Activated naive CD8-positive, alpha-beta T cell treated with anti-CD3 and anti-CD28 coated beads for 36 hours (primary cell): ENCODE measurements around the gene DUSP3. TPM values are rescaled to one million over a fixed set of nuclear protein-coding genes. Genes with fewer than 3 reads are reported as not detected.

ENCODE experiments used
- DNase-seq: peaks from one replicate; pipeline ENCODE4 v3.0.0; 2021
- H3K27ac Mint-ChIP-seq: one replicate; pipeline ENCODE4 v1.8.0; 2022; ENCODE audit warnings: mild to moderate bottlenecking, moderate library complexity, mixed read lengths
- H3K27me3 Mint-ChIP-seq: one replicate; pipeline ENCODE4 v1.8.0; 2022; ENCODE audit warnings: mild to moderate bottlenecking, mixed read lengths
- H3K36me3 Mint-ChIP-seq: one replicate; pipeline ENCODE4 v1.8.0; 2021; ENCODE audit warnings: mild to moderate bottlenecking, mixed read lengths
- H3K4me1 Mint-ChIP-seq: one replicate; pipeline ENCODE4 v1.8.0; 2021; ENCODE audit warnings: mixed read lengths
- H3K4me3 Mint-ChIP-seq: one replicate; pipeline ENCODE4 v1.8.0; 2022; ENCODE audit warnings: mild to moderate bottlenecking, moderate library complexity, mixed read lengths
- H3K9me3 Mint-ChIP-seq: one replicate; pipeline ENCODE4 v1.8.0; 2022; ENCODE audit warnings: mixed read lengths
- total RNA-seq, 2 experiments: library from RNA; stranded (reverse); gene quantifications; one replicate each; pipeline ENCODE4 v1.2.3, GENCODE V29; 2021

Gene DUSP3
- total RNA-seq, 2 experiments from 2014 or later: 21.2 to 22.3 TPM

DNA sequence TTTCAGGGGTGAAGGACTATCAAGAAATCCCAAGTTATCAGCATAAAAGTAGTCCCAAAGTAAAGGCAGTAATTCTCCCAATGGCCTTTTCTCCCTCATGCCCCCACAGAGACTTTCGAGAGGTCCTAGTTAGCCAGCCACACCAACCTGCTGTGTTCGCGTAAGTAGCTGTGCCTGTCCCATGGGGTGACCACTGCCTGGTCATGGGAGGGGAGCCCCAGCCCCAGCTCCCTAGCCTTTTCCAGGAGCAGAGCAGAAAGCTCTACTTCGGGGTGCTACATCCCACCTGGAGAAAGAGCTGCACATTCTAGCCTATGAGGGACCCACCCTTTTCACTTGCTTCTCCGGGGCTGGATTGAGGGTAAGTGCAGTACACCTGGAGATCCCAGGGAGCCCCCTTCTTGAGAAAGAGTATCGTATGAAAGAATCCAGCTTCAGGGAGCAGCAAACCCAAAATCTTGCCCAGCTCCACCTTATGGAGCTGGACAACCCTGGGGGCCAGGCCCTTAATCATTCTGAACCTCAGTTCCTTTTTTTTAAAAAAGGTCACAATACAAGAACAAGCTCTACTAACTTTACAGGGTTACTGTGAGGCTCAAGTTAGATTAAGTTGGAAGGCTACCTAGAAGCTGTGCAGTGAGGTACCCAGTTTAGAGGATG is 11.6 kb downstream of the DUSP3 start:
- Mint-ChIP-seq H3K36me3 (peaks cover 3% of the 10 kb centered on the region), H3K9me3 (no peaks in the 10 kb centered on the region), H3K4me1 (no peaks in the 10 kb centered on the region), H3K27ac (no peak overlapping the region), H3K4me3 (no peak overlapping the region), H3K27me3 (no peaks in the 10 kb centered on the region)
- no peak for DNase-seq

DNA sequence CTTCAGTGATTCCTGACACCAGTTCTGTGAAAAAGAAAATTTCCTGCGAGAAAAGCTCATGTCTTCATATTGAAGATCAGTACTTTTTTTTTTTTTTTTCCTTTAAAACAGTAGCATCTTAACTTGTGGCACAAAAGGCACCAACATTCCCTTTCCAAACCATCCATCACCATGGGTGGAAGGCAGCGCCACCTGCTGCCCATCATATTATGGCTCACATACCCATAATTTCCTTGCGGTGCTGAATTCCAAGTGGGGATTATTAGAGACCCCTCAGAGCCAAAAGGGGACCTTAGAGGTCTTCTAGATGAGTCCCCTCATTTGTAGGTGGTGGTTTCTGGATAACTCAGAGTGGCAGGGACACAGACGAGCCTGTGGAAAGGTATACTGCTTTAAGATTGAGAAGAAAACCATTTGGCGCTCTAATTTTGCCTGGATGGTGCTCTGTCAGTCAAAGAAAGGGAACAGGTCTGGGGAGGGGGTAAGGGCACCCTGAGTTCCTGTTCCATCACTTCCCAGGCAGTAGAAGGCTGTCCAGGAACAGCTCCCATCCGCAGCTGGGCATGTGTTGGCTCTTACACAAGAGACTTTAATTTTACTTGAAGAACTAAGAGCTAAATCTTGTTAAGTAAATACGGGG is 12.2 kb downstream of the DUSP3 start:
- Mint-ChIP-seq H3K4me1 (no peaks in the 10 kb centered on the region), H3K36me3 (peaks cover 3% of the 10 kb centered on the region), H3K4me3 (no peak overlapping the region), H3K27me3 (no peaks in the 10 kb centered on the region), H3K9me3 (no peaks in the 10 kb centered on the region), H3K27ac (no peak overlapping the region)
- peak; percentile 16 for DNase-seq

DNA sequence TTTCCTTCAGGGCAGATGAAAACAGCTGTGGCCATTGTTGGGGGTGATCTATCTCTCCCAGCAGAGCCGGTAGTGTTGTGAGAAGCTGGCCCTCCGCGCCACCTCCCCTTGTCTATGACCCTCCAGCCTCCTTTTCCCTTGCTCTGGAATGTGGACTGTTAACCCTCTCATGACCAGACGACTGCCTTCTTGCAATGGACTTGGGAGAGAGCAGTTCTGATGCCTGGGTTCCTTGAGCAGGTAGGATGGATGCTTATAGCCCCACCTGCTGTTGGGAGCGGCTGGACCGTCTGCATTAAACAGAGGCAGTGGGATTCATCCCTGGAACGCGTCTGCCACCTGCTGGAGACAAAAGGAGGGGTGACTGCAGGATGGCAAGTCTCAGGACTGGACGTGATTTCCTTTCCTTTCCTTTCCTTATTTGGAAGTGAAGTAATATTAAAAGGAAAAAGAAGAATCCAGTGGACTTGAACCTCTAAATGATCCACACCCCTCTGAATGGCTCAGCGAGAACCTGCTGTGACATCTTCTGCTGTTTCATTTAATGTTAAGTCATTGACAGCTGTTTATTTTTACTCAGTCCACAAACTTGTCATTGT is 18.4 kb downstream of the DUSP3 start:
- Mint-ChIP-seq H3K4me3 (no peak overlapping the region), H3K9me3 (no peaks in the 10 kb centered on the region), H3K36me3 (no peaks in the 10 kb centered on the region), H3K27me3 (peaks cover 28% of the 10 kb centered on the region), H3K4me1 (no peaks in the 10 kb centered on the region), H3K27ac (no peak overlapping the region)
- peak; percentile 85 for DNase-seq

GRCh38 chr17:43759836-43760235 is 18.9 kb downstream of the DUSP3 start:
- Mint-ChIP-seq H3K4me3 (no peak overlapping the region), H3K27me3 (peaks cover 29% of the 10 kb centered on the region), H3K27ac (no peak overlapping the region), H3K36me3 (no peaks in the 10 kb centered on the region), H3K4me1 (no peaks in the 10 kb centered on the region), H3K9me3 (no peaks in the 10 kb centered on the region)
- no peak for DNase-seq

GRCh38 chr17:43758497-43759174 is 20.1 kb downstream of the DUSP3 start, which contains the start of gene SOST:
Gene SOST (minus strand): TSS chr17:43758791. CDS start chr17:43758741, 50 bp downstream.
- H3K36me3 Mint-ChIP-seq: no peaks in the 10 kb centered on the region
- H3K4me1 Mint-ChIP-seq: no peaks in the 10 kb centered on the region
- H3K4me3 Mint-ChIP-seq: no peak within 1 kb of the TSS
- no peaks in the 10 kb centered on the region for H3K9me3 Mint-ChIP-seq
- no peak for DNase-seq
- H3K27me3 Mint-ChIP-seq: peaks cover 41% of the 10 kb centered on the region
- H3K27ac Mint-ChIP-seq: no peak within 1 kb of the TSS

GRCh38 chr17:43758086-43758485 is 20.7 kb downstream of the DUSP3 start:
- Mint-ChIP-seq H3K27ac (no peak overlapping the region), H3K9me3 (no peaks in the 10 kb centered on the region), H3K27me3 (peaks cover 46% of the 10 kb centered on the region), H3K36me3 (no peaks in the 10 kb centered on the region), H3K4me3 (no peak overlapping the region), H3K4me1 (no peaks in the 10 kb centered on the region)
- no peak for DNase-seq

- Mint-ChIP-seq H3K36me3 (no peaks in the 10 kb centered on the region), H3K27me3 (peaks cover 53% of the 10 kb centered on the region), H3K4me3 (no peak overlapping the region), H3K9me3 (no peaks in the 10 kb centered on the region), H3K4me1 (no peaks in the 10 kb centered on the region), H3K27ac (no peak overlapping the region)
- DNase-seq: no peak
Observed at GRCh38 chr17:43757171-43757660, 21.6 kb downstream of the DUSP3 start.

DNA sequence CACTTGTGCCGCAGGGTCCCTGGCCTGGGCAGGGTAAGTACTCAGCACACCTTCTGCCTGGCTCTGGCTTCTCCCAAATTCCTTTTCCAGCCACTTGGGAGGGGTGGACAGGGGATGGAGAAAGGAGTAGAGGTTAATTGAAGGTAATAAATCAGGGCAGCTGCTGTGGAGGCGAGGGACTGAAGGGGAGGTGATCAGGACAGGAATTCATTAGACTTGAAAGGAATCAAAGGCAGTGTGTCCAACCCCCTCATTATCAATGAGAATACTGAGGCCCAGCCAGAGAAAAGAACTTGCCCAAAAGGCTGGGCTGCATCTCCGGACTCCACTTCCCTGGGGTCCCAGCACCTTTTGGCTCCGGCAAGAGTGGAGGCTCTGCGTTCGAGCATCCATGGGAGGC is 22.6 kb downstream of the DUSP3 start:
- Mint-ChIP-seq H3K27me3 (peaks cover 54% of the 10 kb centered on the region), H3K4me3 (no peak overlapping the region), H3K27ac (no peak overlapping the region), H3K4me1 (no peaks in the 10 kb centered on the region), H3K9me3 (no peaks in the 10 kb centered on the region), H3K36me3 (no peaks in the 10 kb centered on the region)
- no peak for DNase-seq

GRCh38 chr17:43755389-43755875 is 23.3 kb downstream of the DUSP3 start:
- Mint-ChIP-seq H3K4me3 (no peak overlapping the region), H3K27ac (no peak overlapping the region), H3K36me3 (no peaks in the 10 kb centered on the region), H3K27me3 (peaks cover 54% of the 10 kb centered on the region), H3K9me3 (no peaks in the 10 kb centered on the region), H3K4me1 (no peaks in the 10 kb centered on the region)
- DNase-seq: peak; percentile 37

- no peak for DNase-seq
- H3K36me3 Mint-ChIP-seq: no peaks in the 10 kb centered on the region
- H3K4me3 Mint-ChIP-seq: no peak overlapping the region
- H3K27ac Mint-ChIP-seq: no peak overlapping the region
- H3K9me3 Mint-ChIP-seq: no peaks in the 10 kb centered on the region
- peaks cover 59% of the 10 kb centered on the region for H3K27me3 Mint-ChIP-seq
- no peaks in the 10 kb centered on the region for H3K4me1 Mint-ChIP-seq
Observed at GRCh38 chr17:43754947-43755346, 23.8 kb downstream of the DUSP3 start.

GRCh38 chr17:43753493-43754129 is 25.2 kb downstream of the DUSP3 start:
- peaks cover 65% of the 10 kb centered on the region for H3K27me3 Mint-ChIP-seq
- H3K27ac Mint-ChIP-seq: no peak overlapping the region
- H3K4me3 Mint-ChIP-seq: no peak overlapping the region
- no peaks in the 10 kb centered on the region for H3K36me3 Mint-ChIP-seq
- no peaks in the 10 kb centered on the region for H3K4me1 Mint-ChIP-seq
- no peaks in the 10 kb centered on the region for H3K9me3 Mint-ChIP-seq
- DNase-seq: no peak

DNA sequence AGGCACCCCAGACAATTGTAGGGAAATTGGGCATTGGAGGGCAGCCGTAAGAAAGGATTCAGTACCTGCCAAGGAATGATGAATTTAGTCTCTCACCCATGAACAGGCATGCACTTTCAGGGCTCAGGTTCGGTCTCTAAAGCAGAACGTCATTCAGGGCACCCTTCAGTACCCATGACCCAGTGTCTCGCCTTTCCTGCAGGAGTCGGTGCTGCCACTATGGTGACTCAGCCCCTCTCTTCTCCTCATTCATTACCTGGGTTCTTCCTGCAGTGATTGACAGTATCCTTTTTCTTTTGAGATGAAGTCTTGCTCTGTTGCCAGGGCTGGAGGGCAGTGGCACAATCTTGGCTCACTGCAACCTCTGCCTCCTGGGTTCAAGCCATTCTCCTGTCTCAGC is 28.6 kb downstream of the DUSP3 start:
- no peaks in the 10 kb centered on the region for H3K36me3 Mint-ChIP-seq
- H3K4me1 Mint-ChIP-seq: no peaks in the 10 kb centered on the region
- H3K4me3 Mint-ChIP-seq: no peak overlapping the region
- no peak overlapping the region for H3K27ac Mint-ChIP-seq
- H3K9me3 Mint-ChIP-seq: no peaks in the 10 kb centered on the region
- no peak for DNase-seq
- H3K27me3 Mint-ChIP-seq: peaks cover 48% of the 10 kb centered on the region

DNA sequence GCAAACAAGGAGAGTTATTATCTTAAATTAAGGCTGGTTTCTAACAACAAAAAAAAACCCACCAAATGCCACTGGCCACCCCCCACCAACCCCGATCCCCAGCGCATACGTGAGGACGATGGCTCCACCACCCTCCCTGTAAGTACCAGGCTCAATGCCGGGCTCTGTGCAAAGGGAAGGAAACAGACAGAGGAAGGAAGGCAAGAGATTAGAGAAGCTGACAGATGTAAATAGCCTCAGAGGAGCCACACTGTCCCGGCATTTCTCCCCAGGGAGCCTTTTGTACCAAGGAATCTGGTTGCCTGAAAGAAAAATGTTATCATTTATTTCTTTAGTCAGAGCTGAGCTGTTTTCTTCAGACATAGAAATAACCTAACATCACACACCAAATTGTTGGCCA is 33.2 kb downstream of the DUSP3 start:
- Mint-ChIP-seq H3K4me3 (no peak overlapping the region), H3K27ac (no peak overlapping the region), H3K36me3 (no peaks in the 10 kb centered on the region), H3K27me3 (peaks cover 49% of the 10 kb centered on the region), H3K4me1 (no peaks in the 10 kb centered on the region), H3K9me3 (no peaks in the 10 kb centered on the region)
- no peak for DNase-seq

DNA sequence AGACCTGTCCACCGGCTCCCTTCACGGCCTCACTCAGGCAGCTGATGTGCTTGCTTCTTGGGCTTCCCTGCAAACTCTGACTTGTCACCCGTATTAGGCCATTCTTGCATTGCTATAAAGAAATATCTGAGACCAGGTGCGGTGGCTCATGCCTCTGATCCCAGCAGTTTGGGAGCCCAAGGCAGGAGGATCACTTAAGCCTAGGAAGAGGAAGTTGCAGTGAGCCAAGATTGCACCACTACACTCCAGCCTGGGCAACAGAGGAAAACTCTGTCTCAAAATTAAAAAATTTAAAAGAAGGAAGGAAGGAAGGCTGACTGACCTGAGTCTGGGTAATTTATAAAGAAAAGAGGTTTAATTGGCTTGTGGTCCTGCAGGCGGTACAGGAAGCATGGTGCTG is 37.1 kb downstream of the DUSP3 start:
- peaks cover 43% of the 10 kb centered on the region for H3K27me3 Mint-ChIP-seq
- H3K9me3 Mint-ChIP-seq: no peaks in the 10 kb centered on the region
- no peak overlapping the region for H3K27ac Mint-ChIP-seq
- no peaks in the 10 kb centered on the region for H3K4me1 Mint-ChIP-seq
- no peaks in the 10 kb centered on the region for H3K36me3 Mint-ChIP-seq
- no peak for DNase-seq
- no peak overlapping the region for H3K4me3 Mint-ChIP-seq

DNA sequence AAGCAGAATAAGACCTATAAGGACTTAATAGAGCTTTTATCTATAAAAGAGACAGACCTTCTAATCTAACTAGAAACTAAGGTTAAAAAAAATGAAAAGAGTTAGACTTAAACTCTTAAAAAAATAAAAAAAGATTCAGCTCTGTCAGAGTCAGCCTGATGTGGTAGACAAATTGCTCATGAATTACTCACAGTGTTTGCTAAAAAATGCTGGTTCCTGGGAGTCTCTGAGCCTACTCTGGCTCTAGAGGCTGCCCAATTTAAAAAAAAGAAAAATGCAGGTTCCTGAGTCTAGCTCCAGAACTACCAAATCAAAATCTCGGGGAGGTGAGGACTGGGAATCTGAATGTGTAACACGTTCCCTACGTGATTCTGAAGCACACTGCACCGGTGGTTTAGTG is 38.2 kb downstream of the DUSP3 start:
- Mint-ChIP-seq H3K9me3 (no peaks in the 10 kb centered on the region), H3K27me3 (peaks cover 36% of the 10 kb centered on the region), H3K4me3 (no peak overlapping the region), H3K27ac (no peak overlapping the region), H3K36me3 (no peaks in the 10 kb centered on the region), H3K4me1 (no peaks in the 10 kb centered on the region)
- DNase-seq: no peak
